Measurements from ENCODE around the gene TMEM229A. TPM values are rescaled to one million over a fixed set of nuclear protein-coding genes. Genes with fewer than 3 reads are reported as not detected.
"Not testable (repeated sequence)": the region's sequence is repeated elsewhere in the genome, so short reads cannot be mapped to it uniquely, and the experiment has no call there.

Gene TMEM229A
- polyA plus RNA-seq, 1 donor from 2014 or later = not detected

DNA sequence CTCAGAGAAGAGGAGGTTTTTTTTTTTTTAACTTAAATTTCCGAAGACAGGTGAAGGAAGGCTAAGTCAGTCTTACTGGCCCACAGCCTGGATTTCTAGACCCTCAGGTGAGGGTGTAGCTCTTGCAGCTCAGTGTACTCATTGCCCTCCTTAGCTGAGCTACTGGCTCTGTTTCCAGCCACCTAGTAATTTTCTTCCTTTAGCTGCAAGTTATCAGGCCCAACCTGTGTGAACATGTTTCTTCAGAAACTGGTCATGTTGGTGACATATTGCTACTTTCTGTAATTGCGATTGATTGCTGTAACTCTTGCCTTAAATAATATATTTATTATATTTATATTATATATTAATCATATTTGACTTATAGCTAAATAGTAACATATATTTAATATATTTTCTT, 10.0 kb upstream of the TMEM229A start:
- no peak overlapping the region for H3K27ac Mint-ChIP-seq
- H3K4me1 Mint-ChIP-seq = no peaks in the 10 kb centered on the region
- H3K4me3 Mint-ChIP-seq = no peak overlapping the region
- H3K36me3 Mint-ChIP-seq = no peaks in the 10 kb centered on the region
- no peaks in the 10 kb centered on the region for H3K9me3 Mint-ChIP-seq
- no peaks in the 10 kb centered on the region for H3K27me3 Mint-ChIP-seq

DNA sequence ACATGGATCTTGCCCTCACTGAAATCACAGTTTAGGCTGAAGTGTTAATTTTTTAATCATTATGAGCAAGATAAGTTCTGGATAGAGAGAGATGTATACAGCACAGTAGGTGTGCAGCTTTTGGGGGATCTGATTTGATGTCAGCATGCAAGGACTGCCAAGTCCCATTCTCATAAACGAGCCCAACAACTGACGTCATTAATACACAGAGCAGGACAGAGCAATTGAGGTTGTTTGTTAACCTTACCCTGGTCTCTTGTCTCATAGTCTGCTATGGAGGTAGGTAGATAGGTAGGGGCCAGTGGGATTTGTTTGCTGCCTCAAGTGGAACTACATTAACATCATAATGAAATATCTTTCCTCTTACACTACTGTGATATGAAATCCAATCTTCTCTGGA, 8.6 kb upstream of the TMEM229A start:
- Mint-ChIP-seq H3K36me3 (no peaks in the 10 kb centered on the region), H3K4me3 (no peak overlapping the region), H3K27me3 (peaks cover 3% of the 10 kb centered on the region), H3K9me3 (no peaks in the 10 kb centered on the region), H3K4me1 (no peaks in the 10 kb centered on the region), H3K27ac (no peak overlapping the region)

DNA sequence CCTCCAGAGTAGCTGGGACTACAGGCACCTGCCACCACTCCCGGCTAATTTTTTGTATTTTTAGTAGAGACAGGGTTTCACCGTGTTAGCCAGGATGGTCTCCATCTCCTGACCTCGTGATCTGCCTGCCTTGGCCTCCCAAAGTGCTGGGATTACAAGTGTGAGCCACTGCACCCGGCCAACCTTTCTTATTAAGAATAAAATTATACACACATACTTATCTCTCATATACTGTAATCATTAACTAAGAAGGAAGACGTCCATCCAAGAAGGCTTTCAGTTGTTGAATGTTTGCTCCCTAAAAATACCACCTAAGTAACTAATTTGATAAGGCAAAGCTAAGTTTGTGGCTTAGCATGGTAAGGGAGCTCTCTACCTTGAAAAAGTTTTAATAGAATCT, 5.0 kb upstream of the TMEM229A start:
- H3K9me3 Mint-ChIP-seq, H3K4me3 Mint-ChIP-seq, H3K36me3 Mint-ChIP-seq, H3K27ac Mint-ChIP-seq, H3K4me1 Mint-ChIP-seq: not testable (repeated sequence)
- peaks cover 18% of the 10 kb centered on the region for H3K27me3 Mint-ChIP-seq

DNA sequence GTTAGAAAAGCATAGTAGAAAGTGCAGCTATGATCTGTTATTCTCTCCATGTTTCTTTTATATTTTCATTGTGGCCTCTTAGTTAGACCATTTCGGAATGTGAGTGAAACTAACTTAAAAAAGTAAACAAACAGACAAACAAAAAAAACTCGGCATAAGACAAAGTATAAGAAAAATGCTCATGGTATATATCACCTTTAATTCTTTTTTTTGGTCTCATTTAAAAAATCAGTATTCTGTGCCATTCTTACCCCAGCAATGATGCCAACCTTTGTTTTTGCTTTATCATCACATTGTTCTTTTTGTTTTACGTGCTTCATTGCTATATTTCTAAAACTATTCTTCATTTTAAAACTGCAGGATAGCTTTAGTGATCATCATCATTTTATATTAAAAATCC, 2.8 kb upstream of the TMEM229A start:
- Mint-ChIP-seq H3K27me3 (peaks cover 27% of the 10 kb centered on the region), H3K36me3 (peaks cover 1% of the 10 kb centered on the region), H3K9me3 (peaks cover 0 to 2% (median 0%) of the 10 kb centered on the region in 3 donors), H3K4me3 (no peak overlapping the region), H3K27ac (no peak overlapping the region), H3K4me1 (peaks cover 0 to 8% (median 4%) of the 10 kb centered on the region in 3 donors)

DNA sequence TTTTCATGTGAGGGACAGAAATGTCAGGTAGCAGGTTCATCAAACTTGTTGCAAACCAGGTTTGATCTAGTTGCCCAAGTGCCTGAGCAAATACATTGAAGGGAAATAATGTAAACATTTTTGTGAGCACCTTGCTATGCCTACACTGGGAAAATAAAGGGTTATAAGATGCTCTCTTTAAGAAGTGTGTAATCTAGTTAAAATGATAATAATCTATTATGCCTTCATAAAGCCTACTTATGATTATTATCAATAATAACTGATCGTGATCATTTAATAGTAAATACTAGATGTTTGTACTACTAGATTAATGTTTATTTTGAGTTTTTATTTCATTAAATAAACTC, 1.9 kb upstream of the TMEM229A start:
- peaks cover 1% of the 10 kb centered on the region for H3K36me3 Mint-ChIP-seq
- H3K27me3 Mint-ChIP-seq = peaks cover 31% of the 10 kb centered on the region
- peak overlapping the region in 1 of 4 donors; percentile 18 for H3K4me3 Mint-ChIP-seq
- peaks cover 0 to 8% (median 4%) of the 10 kb centered on the region in 3 donors for H3K4me1 Mint-ChIP-seq
- H3K27ac Mint-ChIP-seq = no peak overlapping the region
- peaks cover 0 to 2% (median 0%) of the 10 kb centered on the region in 3 donors for H3K9me3 Mint-ChIP-seq

DNA sequence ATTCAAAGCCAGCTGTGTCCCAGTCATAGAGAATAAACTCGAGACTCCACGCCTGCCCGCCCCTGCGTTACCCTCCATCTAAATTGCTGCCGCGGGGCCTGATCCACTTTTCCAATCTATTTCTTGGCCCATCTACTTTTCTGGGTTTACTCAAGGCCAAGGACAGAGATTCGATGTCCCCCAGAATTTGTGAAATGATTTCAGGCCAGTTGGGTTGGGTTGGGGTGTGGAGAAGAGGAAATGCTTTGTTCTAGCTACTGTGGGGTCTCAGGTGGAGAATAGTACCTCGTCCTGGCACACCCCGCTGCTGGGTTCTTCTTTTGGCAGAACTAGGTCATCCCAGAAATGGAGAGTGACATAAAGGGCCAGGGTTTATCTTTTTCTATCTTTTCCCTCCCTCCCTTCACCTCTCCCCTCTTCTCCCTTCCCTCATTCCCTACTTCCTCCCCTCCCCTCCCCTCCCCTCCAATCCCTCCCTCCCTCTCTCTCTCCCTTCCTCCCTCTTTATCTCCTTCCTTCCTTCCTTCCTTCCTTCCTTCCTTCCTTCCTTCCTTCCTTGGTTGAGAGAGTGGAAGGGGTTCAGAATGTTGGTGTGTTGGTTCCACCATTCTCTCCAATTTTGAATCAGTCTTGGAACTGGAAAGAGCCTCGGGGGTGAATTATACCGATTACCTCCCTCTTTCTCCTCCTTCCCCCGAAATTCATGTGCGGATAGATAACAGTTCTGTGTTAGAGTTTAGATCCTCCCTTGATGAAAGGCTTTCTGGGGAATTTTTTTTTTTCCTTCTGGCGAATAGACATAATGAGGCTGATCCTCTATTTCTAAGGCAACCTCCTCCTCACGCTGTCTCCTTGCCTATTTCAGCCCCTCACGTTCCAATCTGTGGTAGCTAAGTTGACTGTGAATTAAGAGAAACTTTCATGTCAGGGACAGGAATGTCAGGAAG, 1.2 kb upstream of the TMEM229A start:
- Mint-ChIP-seq H3K36me3 (peaks cover 1% of the 10 kb centered on the region), H3K4me1 (peaks cover 0 to 8% (median 4%) of the 10 kb centered on the region in 3 donors), H3K9me3 (peaks cover 0 to 2% (median 0%) of the 10 kb centered on the region in 3 donors), H3K27ac (no peak overlapping the region), H3K4me3 (peak overlapping the region in 2 of 4 donors; percentile 18 to 84), H3K27me3 (peaks cover 31% of the 10 kb centered on the region)

DNA sequence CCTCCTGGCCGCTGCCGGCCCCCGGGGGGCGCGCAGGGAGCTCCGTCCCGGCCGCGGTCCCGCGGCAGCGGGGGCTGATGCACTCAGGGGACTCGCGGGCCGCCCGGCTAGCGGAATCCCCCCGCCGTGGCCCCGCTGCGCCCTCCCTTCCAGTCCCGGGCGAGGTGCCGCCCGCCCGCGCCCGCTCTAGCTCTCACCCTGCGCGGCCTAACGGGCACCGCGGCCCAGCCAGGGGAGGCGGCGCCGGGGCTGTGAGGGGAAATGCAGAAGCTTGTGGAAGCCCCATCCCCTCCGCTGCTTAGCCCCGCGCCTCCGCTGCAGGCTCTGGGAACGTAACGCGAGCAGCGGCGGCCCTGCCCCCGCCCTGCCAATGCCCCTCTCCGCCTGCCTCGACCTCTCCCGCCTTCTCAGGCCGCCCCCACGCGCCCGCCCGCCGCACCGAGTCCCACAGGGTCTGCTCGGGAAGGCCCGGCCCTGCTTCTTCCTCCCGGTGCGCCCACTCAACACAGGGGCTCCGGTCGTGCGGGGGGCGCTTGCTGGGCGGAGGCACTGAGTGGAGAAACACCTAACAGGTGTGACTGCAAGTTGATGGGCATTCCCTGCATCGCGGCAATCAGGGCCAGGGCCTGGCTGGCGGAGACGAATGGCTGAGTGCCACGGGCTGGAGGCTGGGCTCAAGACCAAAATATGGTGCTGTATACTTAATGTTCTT, 384 bp upstream of the TMEM229A start:
- H3K36me3 Mint-ChIP-seq = peaks cover 1% of the 10 kb centered on the region
- H3K4me3 Mint-ChIP-seq = no peak overlapping the region
- peaks cover 0 to 2% (median 0%) of the 10 kb centered on the region in 3 donors for H3K9me3 Mint-ChIP-seq
- H3K27me3 Mint-ChIP-seq = peaks cover 31% of the 10 kb centered on the region
- H3K27ac Mint-ChIP-seq = no peak overlapping the region
- peaks cover 0 to 8% (median 4%) of the 10 kb centered on the region in 3 donors for H3K4me1 Mint-ChIP-seq

DNA sequence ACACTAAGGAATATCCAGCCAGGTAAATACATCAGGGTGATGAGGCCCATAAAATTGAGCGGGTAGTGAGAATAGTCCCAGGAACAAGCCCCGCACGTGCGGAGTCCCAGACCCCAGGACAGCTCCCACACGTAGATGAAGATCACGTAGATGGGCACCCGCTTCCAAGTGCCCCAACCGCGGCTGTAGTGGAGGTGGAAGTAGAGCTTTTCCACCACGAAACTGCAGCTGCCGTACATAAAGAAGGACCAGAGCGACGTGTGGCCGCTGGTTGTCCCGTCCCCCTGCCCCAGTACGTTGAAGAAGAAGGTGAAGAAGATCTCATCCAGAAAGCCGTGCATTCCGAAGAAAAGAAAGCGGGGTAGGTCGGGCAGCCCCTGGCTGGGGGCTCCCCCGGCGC, 948 bp downstream of the TMEM229A start:
- Mint-ChIP-seq H3K27ac (no peak overlapping the region), H3K4me3 (peak overlapping the region in 3 of 4 donors; percentile 34 to 81 (median 51)), H3K4me1 (peaks cover 0 to 8% (median 4%) of the 10 kb centered on the region in 3 donors), H3K27me3 (peaks cover 29% of the 10 kb centered on the region), H3K36me3 (peaks cover 1% of the 10 kb centered on the region), H3K9me3 (peaks cover 0 to 2% (median 0%) of the 10 kb centered on the region in 3 donors)

DNA sequence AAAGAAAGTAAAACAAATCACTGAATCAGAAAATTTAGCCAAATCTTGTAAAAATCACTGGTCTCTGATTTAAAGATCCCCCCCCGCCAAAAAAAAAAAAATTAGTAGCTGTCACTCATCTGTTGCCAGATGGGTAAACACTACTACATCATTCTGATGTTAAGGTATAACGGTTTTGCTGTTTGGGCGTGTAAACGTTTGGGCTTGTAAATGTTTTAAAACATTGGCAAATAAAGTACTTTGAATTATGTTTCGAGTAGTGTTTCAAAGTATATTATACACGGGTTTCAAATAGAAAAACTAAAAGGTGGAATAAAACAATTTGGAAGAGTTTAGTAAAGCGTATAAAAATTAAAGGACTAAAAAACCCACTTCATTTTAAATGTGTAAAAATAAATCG, 1.5 kb downstream of the TMEM229A start:
- no peak overlapping the region for H3K4me3 Mint-ChIP-seq
- H3K36me3 Mint-ChIP-seq = peaks cover 1% of the 10 kb centered on the region
- peaks cover 0 to 8% (median 4%) of the 10 kb centered on the region in 3 donors for H3K4me1 Mint-ChIP-seq
- no peak overlapping the region for H3K27ac Mint-ChIP-seq
- peaks cover 0 to 2% (median 0%) of the 10 kb centered on the region in 3 donors for H3K9me3 Mint-ChIP-seq
- H3K27me3 Mint-ChIP-seq = peaks cover 28% of the 10 kb centered on the region

DNA sequence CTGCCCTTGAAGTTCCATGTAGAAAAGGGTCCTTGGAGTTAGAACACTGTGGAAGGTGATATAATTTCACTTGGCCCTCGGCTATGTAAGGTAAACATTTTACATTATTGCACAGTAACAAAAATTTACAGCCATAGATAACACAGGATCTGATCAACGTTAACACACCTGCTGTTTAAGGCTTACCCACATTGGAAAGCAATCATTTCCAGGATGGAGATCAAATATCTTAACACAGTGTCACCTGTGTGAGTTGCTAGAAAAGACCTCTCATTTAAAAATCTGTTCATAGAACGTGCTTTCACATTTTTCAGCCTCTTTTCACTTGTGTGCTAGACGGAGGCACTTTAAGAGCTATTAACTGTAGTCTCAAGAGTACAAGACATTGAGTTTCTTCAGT, 1.9 kb downstream of the TMEM229A start:
- Mint-ChIP-seq H3K4me3 (no peak overlapping the region), H3K27ac (no peak overlapping the region), H3K4me1 (peaks cover 0 to 8% (median 4%) of the 10 kb centered on the region in 3 donors), H3K9me3 (peaks cover 0 to 2% (median 0%) of the 10 kb centered on the region in 3 donors), H3K27me3 (peaks cover 28% of the 10 kb centered on the region), H3K36me3 (peaks cover 1% of the 10 kb centered on the region)

DNA sequence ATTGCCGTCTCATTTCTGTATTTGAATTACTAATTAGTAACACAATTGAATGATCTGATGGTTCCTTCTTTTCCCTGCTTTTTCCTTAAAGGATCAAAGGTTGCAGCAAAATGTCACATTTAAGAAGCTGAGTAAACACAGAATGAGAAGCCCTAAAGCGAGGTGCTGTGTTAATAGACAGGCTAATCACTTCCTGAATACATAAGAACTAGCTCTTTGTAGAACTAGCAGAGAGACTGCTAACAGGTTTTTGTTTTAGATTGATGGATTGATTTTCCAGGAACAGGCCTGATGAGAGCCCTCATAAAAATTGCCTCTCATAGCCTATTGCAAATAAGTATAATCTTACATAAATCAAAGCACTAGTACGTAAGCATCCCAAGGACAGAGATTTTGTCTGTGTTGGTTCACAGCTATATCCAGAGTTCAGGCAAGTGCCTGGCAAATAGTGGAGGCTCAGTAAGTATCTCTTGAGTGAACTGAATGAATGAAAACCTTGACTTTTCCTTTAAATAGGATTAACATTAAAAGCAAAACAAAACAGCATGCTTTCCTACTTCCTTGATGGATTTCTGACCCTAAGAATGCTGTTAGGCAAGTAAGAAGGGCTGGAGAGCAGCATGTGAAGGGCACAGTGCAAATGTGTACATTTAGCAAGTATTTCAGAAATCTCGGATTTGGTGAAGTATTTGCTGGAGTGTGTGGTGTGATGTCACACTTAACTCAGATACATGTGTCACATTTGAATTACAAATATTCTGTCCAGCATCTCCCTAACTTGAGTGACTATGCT, 3.3 kb downstream of the TMEM229A start:
- Mint-ChIP-seq H3K9me3 (peaks cover 0 to 1% (median 0%) of the 10 kb centered on the region in 3 donors), H3K27me3 (peaks cover 24% of the 10 kb centered on the region), H3K36me3 (peaks cover 1% of the 10 kb centered on the region), H3K4me1 (peaks cover 0 to 7% (median 4%) of the 10 kb centered on the region in 3 donors), H3K4me3 (no peak overlapping the region), H3K27ac (no peak overlapping the region)

DNA sequence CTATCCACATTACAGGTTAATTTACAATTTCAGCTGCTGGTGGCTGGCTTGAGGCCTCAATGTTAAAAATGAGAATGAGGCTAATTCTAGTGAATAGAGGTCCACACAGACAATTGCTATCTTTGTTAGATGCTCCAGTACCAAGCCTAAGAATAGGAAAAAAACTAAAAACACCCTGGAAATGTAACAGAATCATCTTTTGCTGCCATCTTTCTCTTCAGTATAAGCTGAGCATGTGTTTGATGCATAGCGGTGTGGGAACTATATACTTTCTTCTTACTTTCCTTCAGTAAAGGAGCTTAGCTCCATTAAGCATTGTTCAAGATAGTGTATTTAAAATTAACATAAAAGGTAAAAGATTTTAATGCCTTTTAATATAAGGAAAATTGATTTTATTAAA, 5.6 kb downstream of the TMEM229A start:
- H3K4me1 Mint-ChIP-seq = peaks cover 0 to 4% (median 3%) of the 10 kb centered on the region in 3 donors
- no peak overlapping the region for H3K4me3 Mint-ChIP-seq
- no peak overlapping the region for H3K27ac Mint-ChIP-seq
- no peaks in the 10 kb centered on the region for H3K9me3 Mint-ChIP-seq
- peaks cover 11% of the 10 kb centered on the region for H3K27me3 Mint-ChIP-seq
- no peaks in the 10 kb centered on the region for H3K36me3 Mint-ChIP-seq

DNA sequence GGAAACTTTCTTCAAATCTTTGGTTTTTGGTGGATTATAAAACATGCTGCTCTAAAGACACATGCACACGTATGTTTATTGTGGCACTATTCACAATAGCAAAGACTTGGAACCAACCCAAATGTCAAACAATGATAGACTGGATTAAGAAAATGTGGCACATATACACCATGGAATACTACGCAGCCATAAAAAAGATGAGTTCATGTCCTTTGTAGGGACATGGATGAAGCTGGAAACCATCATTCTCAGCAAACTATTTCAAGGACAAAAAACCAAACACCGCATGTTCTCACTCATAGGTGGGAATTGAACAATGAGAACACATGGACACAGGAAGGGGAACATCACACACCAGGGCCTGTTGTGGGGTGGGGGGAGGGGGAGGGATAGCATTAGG, 8.5 kb downstream of the TMEM229A start:
- H3K9me3 Mint-ChIP-seq, H3K4me1 Mint-ChIP-seq, H3K27me3 Mint-ChIP-seq: not testable (repeated sequence)

DNA sequence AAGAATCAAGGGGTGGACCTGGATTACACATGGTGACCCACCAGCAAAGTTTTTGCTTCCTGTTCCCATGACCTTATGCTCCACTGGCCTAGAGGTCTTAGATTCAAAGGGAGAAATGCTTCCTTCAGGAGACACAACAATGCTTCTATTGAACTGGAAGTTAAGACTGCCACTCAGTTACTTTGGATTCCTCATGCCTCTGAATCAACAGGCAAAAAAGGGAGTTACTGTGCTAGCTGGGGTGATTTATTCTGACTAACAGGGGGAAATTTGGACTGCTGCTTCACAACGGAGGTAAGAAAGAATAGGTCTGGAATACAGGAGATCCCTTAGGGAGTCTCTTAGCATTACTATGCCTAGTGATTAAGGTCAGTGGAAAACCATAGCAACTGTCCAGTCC, 10.3 kb downstream of the TMEM229A start:
- Mint-ChIP-seq H3K9me3 (peaks cover 0 to 6% (median 0%) of the 10 kb centered on the region in 3 donors), H3K27ac (no peak overlapping the region), H3K4me3 (no peak overlapping the region), H3K36me3 (no peaks in the 10 kb centered on the region), H3K4me1 (no peaks in the 10 kb centered on the region), H3K27me3 (no peaks in the 10 kb centered on the region)

More for the DNA sequence above, 8.5 kb downstream of the TMEM229A start:
- H3K4me3 Mint-ChIP-seq, H3K27ac Mint-ChIP-seq, H3K36me3 Mint-ChIP-seq: not testable (repeated sequence)

DNA sequence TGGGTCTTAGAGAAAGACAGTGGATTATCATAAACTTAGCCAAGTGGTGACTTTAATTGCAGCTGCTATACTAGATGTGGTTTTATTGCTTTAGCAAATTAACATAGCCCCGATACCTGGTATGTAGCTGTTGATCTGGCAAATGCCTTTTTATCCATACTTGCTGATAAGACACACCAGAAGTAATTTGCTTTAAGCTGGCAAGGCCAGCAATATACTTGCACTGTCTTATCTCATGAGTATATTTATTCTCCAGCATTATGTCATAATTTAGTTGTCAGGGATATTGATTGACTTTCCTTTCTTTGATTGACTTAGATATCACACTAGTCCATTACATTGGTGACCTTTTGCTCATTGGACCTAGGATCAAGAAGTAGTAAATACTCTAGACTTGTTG, 12.8 kb downstream of the TMEM229A start:
- H3K27ac Mint-ChIP-seq = no peak overlapping the region
- H3K9me3 Mint-ChIP-seq = peaks cover 0 to 6% (median 3%) of the 10 kb centered on the region in 3 donors
- H3K36me3 Mint-ChIP-seq = no peaks in the 10 kb centered on the region
- no peaks in the 10 kb centered on the region for H3K27me3 Mint-ChIP-seq
- no peak overlapping the region for H3K4me3 Mint-ChIP-seq
- no peaks in the 10 kb centered on the region for H3K4me1 Mint-ChIP-seq

Data from IgD-negative memory B cell (primary cell).